ENCODE results near the gene AJUBA.
"Not testable (repeated sequence)": the region's sequence is repeated elsewhere in the genome, so short reads cannot be mapped to it uniquely, and the experiment has no call there.

The AJUBA gene

GRCh38 chr14:22971152-22971551, 11.2 kb downstream of the AJUBA start:
- H3K4me1 Mint-ChIP-seq (ENCODE audit: low read depth in 2 of 2): no peaks in the 10 kb centered on the region
- no peak overlapping the region for H3K4me3 Mint-ChIP-seq
- DNase-seq (no peak), ATAC-seq (replicated peaks) (no peak)
- peaks cover 3% of the 10 kb centered on the region for H3K36me3 Mint-ChIP-seq (ENCODE audit: insufficient read depth)
- H3K27ac Mint-ChIP-seq: no peak overlapping the region
- peaks cover 12 to 38% of the 10 kb centered on the region in 2 donors for H3K27me3 Mint-ChIP-seq
- H3K9me3 Mint-ChIP-seq: no peaks in the 10 kb centered on the region

- Mint-ChIP-seq H3K36me3 (ENCODE audit: insufficient read depth) (peaks cover 3% of the 10 kb centered on the region), H3K27ac (no peak overlapping the region), H3K9me3 (no peaks in the 10 kb centered on the region), H3K4me1 (ENCODE audit: low read depth in 2 of 2) (no peaks in the 10 kb centered on the region), H3K27me3 (peaks cover 8 to 24% of the 10 kb centered on the region in 2 donors), H3K4me3 (no peak overlapping the region)
- DNase-seq (no peak), ATAC-seq (replicated peaks) (no peak)
Measured at GRCh38 chr14:22966783-22967269, 15.5 kb downstream of the AJUBA start.

- H3K36me3 Mint-ChIP-seq (ENCODE audit: insufficient read depth); H3K4me3 Mint-ChIP-seq; H3K27ac Mint-ChIP-seq; DNase-seq; H3K4me1 Mint-ChIP-seq (ENCODE audit: low read depth in 2 of 2); H3K9me3 Mint-ChIP-seq; ATAC-seq (replicated peaks): not testable (repeated sequence)
- H3K27me3 Mint-ChIP-seq: peaks cover 8 to 24% of the 10 kb centered on the region in 2 donors
Measured at GRCh38 chr14:22965916-22966782, 16.2 kb downstream of the AJUBA start.

GRCh38 chr14:22962061-22962676, 20.2 kb downstream of the AJUBA start:
- peaks cover 6% of the 10 kb centered on the region for H3K36me3 Mint-ChIP-seq (ENCODE audit: insufficient read depth)
- no peak overlapping the region for H3K27ac Mint-ChIP-seq
- no peaks in the 10 kb centered on the region for H3K9me3 Mint-ChIP-seq
- H3K4me1 Mint-ChIP-seq (ENCODE audit: low read depth in 2 of 2): peaks cover 0 to 3% of the 10 kb centered on the region in 2 donors
- DNase-seq (no peak), ATAC-seq (replicated peaks) (no peak)
- H3K27me3 Mint-ChIP-seq: peaks cover 0 to 5% of the 10 kb centered on the region in 2 donors
- no peak overlapping the region for H3K4me3 Mint-ChIP-seq

GRCh38 chr14:22955702-22956569, 26.4 kb downstream of the AJUBA start:
- Mint-ChIP-seq H3K27ac (peak overlapping the region; percentile 90 to 95), H3K4me1 (ENCODE audit: low read depth in 2 of 2) (peaks cover 12 to 13% of the 10 kb centered on the region in 2 donors), H3K9me3 (no peaks in the 10 kb centered on the region), H3K36me3 (ENCODE audit: insufficient read depth) (peaks cover 17% of the 10 kb centered on the region), H3K27me3 (no peaks in the 10 kb centered on the region), H3K4me3 (peak overlapping the region; percentile 90 to 92)
- ATAC-seq (replicated peaks) (no peak), DNase-seq (no peak)

- H3K4me1 Mint-ChIP-seq (ENCODE audit: low read depth in 2 of 2): peaks cover 10 to 13% of the 10 kb centered on the region in 2 donors
- H3K9me3 Mint-ChIP-seq: no peaks in the 10 kb centered on the region
- DNase-seq (no peak), ATAC-seq (replicated peaks) (no peak)
- H3K4me3 Mint-ChIP-seq: no peak overlapping the region
- H3K27ac Mint-ChIP-seq: no peak overlapping the region
- no peaks in the 10 kb centered on the region for H3K27me3 Mint-ChIP-seq
- H3K36me3 Mint-ChIP-seq (ENCODE audit: insufficient read depth): peaks cover 27% of the 10 kb centered on the region
Measured at GRCh38 chr14:22952418-22952817, 29.9 kb downstream of the AJUBA start.

- Mint-ChIP-seq H3K27ac (peak overlapping the region in 1 of 2 donors; percentile 1), H3K36me3 (ENCODE audit: insufficient read depth) (peaks cover 27% of the 10 kb centered on the region), H3K4me1 (ENCODE audit: low read depth in 2 of 2) (peaks cover 10 to 13% of the 10 kb centered on the region in 2 donors)
- ATAC-seq (replicated peaks); H3K27me3 Mint-ChIP-seq; DNase-seq; H3K4me3 Mint-ChIP-seq; H3K9me3 Mint-ChIP-seq: not testable (repeated sequence)
Measured at GRCh38 chr14:22951795-22952194, 30.6 kb downstream of the AJUBA start.

- H3K27ac Mint-ChIP-seq: no peak overlapping the region
- H3K4me1 Mint-ChIP-seq (ENCODE audit: low read depth in 2 of 2): no peaks in the 10 kb centered on the region
- H3K27me3 Mint-ChIP-seq: no peaks in the 10 kb centered on the region
- no peak overlapping the region for H3K4me3 Mint-ChIP-seq
- ATAC-seq (replicated peaks): no peak
- no peaks in the 10 kb centered on the region for H3K9me3 Mint-ChIP-seq
- H3K36me3 Mint-ChIP-seq (ENCODE audit: insufficient read depth): peaks cover 13% of the 10 kb centered on the region
- DNase-seq: no peak
Measured at GRCh38 chr14:22945642-22946041, 36.7 kb downstream of the AJUBA start.

- Mint-ChIP-seq H3K4me1 (ENCODE audit: low read depth in 2 of 2) (no peaks in the 10 kb centered on the region), H3K9me3 (no peaks in the 10 kb centered on the region), H3K4me3 (no peak overlapping the region), H3K36me3 (ENCODE audit: insufficient read depth) (peaks cover 6% of the 10 kb centered on the region), H3K27ac (no peak overlapping the region), H3K27me3 (no peaks in the 10 kb centered on the region)
- DNase-seq: no peak
- no peak for ATAC-seq (replicated peaks)
Measured at GRCh38 chr14:22939684-22940083, 42.7 kb downstream of the AJUBA start.

- no peak overlapping the region for H3K4me3 Mint-ChIP-seq
- no peak for DNase-seq
- H3K27ac Mint-ChIP-seq: no peak overlapping the region
- H3K36me3 Mint-ChIP-seq (ENCODE audit: insufficient read depth): peaks cover 6% of the 10 kb centered on the region
- no peaks in the 10 kb centered on the region for H3K9me3 Mint-ChIP-seq
- H3K27me3 Mint-ChIP-seq: no peaks in the 10 kb centered on the region
- ATAC-seq (replicated peaks): no peak
- H3K4me1 Mint-ChIP-seq (ENCODE audit: low read depth in 2 of 2): no peaks in the 10 kb centered on the region
Measured at GRCh38 chr14:22935156-22935555, 47.2 kb downstream of the AJUBA start.

- ATAC-seq (replicated peaks) (no peak), DNase-seq (no peak)
- no peak overlapping the region for H3K4me3 Mint-ChIP-seq
- peaks cover 6% of the 10 kb centered on the region for H3K36me3 Mint-ChIP-seq (ENCODE audit: insufficient read depth)
- H3K4me1 Mint-ChIP-seq (ENCODE audit: low read depth in 2 of 2): peaks cover 0 to 8% of the 10 kb centered on the region in 2 donors
- no peaks in the 10 kb centered on the region for H3K27me3 Mint-ChIP-seq
- no peaks in the 10 kb centered on the region for H3K9me3 Mint-ChIP-seq
- H3K27ac Mint-ChIP-seq: no peak overlapping the region
Measured at GRCh38 chr14:22932146-22932545, 50.2 kb downstream of the AJUBA start.

- no peaks in the 10 kb centered on the region for H3K9me3 Mint-ChIP-seq
- no peak overlapping the region for H3K27ac Mint-ChIP-seq
- H3K27me3 Mint-ChIP-seq: no peaks in the 10 kb centered on the region
- H3K36me3 Mint-ChIP-seq (ENCODE audit: insufficient read depth): peaks cover 11% of the 10 kb centered on the region
- ATAC-seq (replicated peaks) (peak; percentile 11), DNase-seq (no peak)
- H3K4me1 Mint-ChIP-seq (ENCODE audit: low read depth in 2 of 2): peaks cover 5 to 17% of the 10 kb centered on the region in 2 donors
- no peak overlapping the region for H3K4me3 Mint-ChIP-seq
Measured at GRCh38 chr14:22929961-22930364, 52.4 kb downstream of the AJUBA start.
